ENCODE results near the gene CAPZA3. TPM values are rescaled to one million over a fixed set of nuclear protein-coding genes. Genes with fewer than 3 reads are reported as not detected.

CAPZA3 gene
- total RNA-seq, 2 experiments from 2014 or later: not detected

GRCh38 chr12:18721452-18721851 is 16.5 kb upstream of the CAPZA3 start:
- no peaks in the 10 kb centered on the region for H3K4me1 Mint-ChIP-seq (ENCODE audit: low read depth)
- TF ChIP-seq CTCF (IDR thresholded peaks at IDR 0.05): no peak

GRCh38 chr12:18723752-18724151 is 14.2 kb upstream of the CAPZA3 start:
- DNase-seq: no peak
- no peak overlapping the region for H3K4me3 Mint-ChIP-seq
- Histone ChIP-seq H3K9me3 (ENCODE audit: control insufficient read depth in 1 of 2, insufficient read depth in 1 of 2, low read length in 2 of 2) (no peaks in the 10 kb centered on the region), H3K27me3 (ENCODE audit: control insufficient read depth in 1 of 2, insufficient read depth in 2 of 2, low read length in 2 of 2) (no peaks in the 10 kb centered on the region), H3K27ac (ENCODE audit: low read depth in 1 of 2, low read length in 2 of 2) (no peak overlapping the region), H3K36me3 (ENCODE audit: insufficient read depth, low read length) (no peaks in the 10 kb centered on the region), H3K4me1 (ENCODE audit: insufficient read depth, low read length) (no peaks in the 10 kb centered on the region), H3K4me3 (ENCODE audit: low read length) (no peak overlapping the region)
- H3K36me3 Mint-ChIP-seq (ENCODE audit: low read depth): no peaks in the 10 kb centered on the region
- no peak overlapping the region for H3K27ac Mint-ChIP-seq
- H3K27me3 Mint-ChIP-seq: no peaks in the 10 kb centered on the region
- ChIA-PET CTCF (no interaction called here), POLR2A (no interaction called here)
- no peak for ATAC-seq (ENCODE audit: poor library complexity)
- intact Hi-C loops (cut with DNase I, micrococcal nuclease): no loop called here
- H3K9me3 Mint-ChIP-seq: peaks cover 4% of the 10 kb centered on the region
- no peaks in the 10 kb centered on the region for H3K4me1 Mint-ChIP-seq (ENCODE audit: low read depth)
- no peak for TF ChIP-seq CTCF (IDR thresholded peaks at IDR 0.05)

More at GRCh38 chr12:18721452-18721851, 16.5 kb upstream of the CAPZA3 start:
- Mint-ChIP-seq H3K27ac (no peak overlapping the region), H3K36me3 (ENCODE audit: low read depth) (no peaks in the 10 kb centered on the region), H3K4me3 (no peak overlapping the region), H3K27me3 (no peaks in the 10 kb centered on the region), H3K9me3 (peaks cover 2% of the 10 kb centered on the region)
- no peaks in the 10 kb centered on the region for H3K27me3 ChIP-seq (ENCODE audit: control insufficient read depth in 1 of 2, insufficient read depth in 2 of 2, low read length in 2 of 2)
- no peak overlapping the region for H3K4me3 ChIP-seq (ENCODE audit: low read length)
- CTCF ChIA-PET: no interaction called here
- H3K36me3 ChIP-seq (ENCODE audit: insufficient read depth, low read length): no peaks in the 10 kb centered on the region
- ATAC-seq (ENCODE audit: poor library complexity) (no peak), DNase-seq (no peak)
- POLR2A ChIA-PET: no interaction called here
- intact Hi-C loops (cut with DNase I, micrococcal nuclease): no loop called here
- H3K4me1 ChIP-seq (ENCODE audit: insufficient read depth, low read length): no peaks in the 10 kb centered on the region
- no peaks in the 10 kb centered on the region for H3K9me3 ChIP-seq (ENCODE audit: control insufficient read depth in 1 of 2, insufficient read depth in 1 of 2, low read length in 2 of 2)
- no peak overlapping the region for H3K27ac ChIP-seq (ENCODE audit: low read depth in 1 of 2, low read length in 2 of 2)

GRCh38 chr12:18731156-18731555 is 6.8 kb upstream of the CAPZA3 start:
- no peaks in the 10 kb centered on the region for H3K36me3 Mint-ChIP-seq (ENCODE audit: low read depth)
- Histone ChIP-seq H3K4me3 (ENCODE audit: low read length) (no peak overlapping the region), H3K27me3 (ENCODE audit: control insufficient read depth in 1 of 2, insufficient read depth in 2 of 2, low read length in 2 of 2) (no peaks in the 10 kb centered on the region), H3K27ac (ENCODE audit: low read depth in 1 of 2, low read length in 2 of 2) (no peak overlapping the region), H3K4me1 (ENCODE audit: insufficient read depth, low read length) (no peaks in the 10 kb centered on the region), H3K9me3 (ENCODE audit: control insufficient read depth in 1 of 2, insufficient read depth in 1 of 2, low read length in 2 of 2) (peaks cover 0 to 8% of the 10 kb centered on the region in 2 experiments), H3K36me3 (ENCODE audit: insufficient read depth, low read length) (no peaks in the 10 kb centered on the region)
- ChIA-PET CTCF (no interaction called here), POLR2A (no interaction called here)
- H3K4me1 Mint-ChIP-seq (ENCODE audit: low read depth): no peaks in the 10 kb centered on the region
- no peak overlapping the region for H3K27ac Mint-ChIP-seq
- no peak for ATAC-seq (ENCODE audit: poor library complexity)
- TF ChIP-seq CTCF (IDR thresholded peaks at IDR 0.05): no peak
- H3K4me3 Mint-ChIP-seq: no peak overlapping the region
- no peak for DNase-seq
- H3K9me3 Mint-ChIP-seq: peaks cover 7% of the 10 kb centered on the region
- intact Hi-C loops (cut with DNase I, micrococcal nuclease): no loop called here
- H3K27me3 Mint-ChIP-seq: no peaks in the 10 kb centered on the region
